Mesendoderm (in vitro differentiated cells): Measurements from ENCODE around the gene TGFBR3.

Experiments
- DNase-seq: peaks from one replicate; pipeline ENCODE4 v3.0.0; 2013
- H2AK5ac ChIP-seq: 2 replicates; pipeline ENCODE4 v1.6.1; 2013; ENCODE audit warnings: low read length, inconsistent platforms
- H2BK120ac ChIP-seq: 2 replicates; pipeline ENCODE4 v1.6.1; 2013; ENCODE audit warnings: low read depth, mild to moderate bottlenecking, low read length, moderate library complexity, mixed read lengths
- H2BK15ac ChIP-seq: replicated peaks from 2 replicates; pipeline ENCODE4 v1.6.1; 2013; ENCODE audit warnings: low read depth, mild to moderate bottlenecking, moderate library complexity
- H2BK5ac ChIP-seq: 2 replicates; pipeline ENCODE4 v1.6.1; 2013; ENCODE audit warnings: low read length, inconsistent platforms
- H3K18ac ChIP-seq: 2 replicates; pipeline ENCODE4 v1.6.1; 2013; ENCODE audit warnings: mild to moderate bottlenecking, low read length, mixed read lengths
- H3K23ac ChIP-seq: one replicate; pipeline ENCODE4 v1.6.1; 2013; ENCODE audit warnings: low read length
- H3K27ac ChIP-seq: 2 replicates; pipeline ENCODE4 v1.5.1; 2013; ENCODE audit warnings: low read depth, mild to moderate bottlenecking, inconsistent platforms, low read length, moderate library complexity
- H3K27me3 ChIP-seq: 2 replicates; pipeline ENCODE4 v1.6.1; 2013; ENCODE audit warnings: low read length, control low read depth, mild to moderate bottlenecking, inconsistent platforms; ENCODE audit not compliant: insufficient read depth, poor library complexity
- H3K36me3 ChIP-seq: 2 replicates; pipeline ENCODE4 v1.6.1; 2013; ENCODE audit warnings: low read length, inconsistent platforms; ENCODE audit not compliant: control insufficient read depth, insufficient read depth
- H3K4ac ChIP-seq: one replicate; pipeline ENCODE4 v1.6.1; 2013; ENCODE audit warnings: low read depth, mild to moderate bottlenecking, low read length, moderate library complexity
- H3K4me1 ChIP-seq: 2 replicates; pipeline ENCODE4 v1.6.1; 2013; ENCODE audit warnings: low read depth, low read length, inconsistent platforms; ENCODE audit not compliant: control insufficient read depth
- H3K4me2 ChIP-seq: 2 replicates; pipeline ENCODE4 v1.6.1; 2013; ENCODE audit warnings: low read length
- H3K4me3 ChIP-seq: 2 replicates; pipeline ENCODE4 v1.5.1; 2013; ENCODE audit warnings: mild to moderate bottlenecking, low read length
- H3K56ac ChIP-seq: one replicate; pipeline ENCODE4 v1.6.1; 2013; ENCODE audit warnings: low read length
- H3K79me1 ChIP-seq: 2 replicates; pipeline ENCODE4 v1.6.1; 2013; ENCODE audit warnings: low read length, inconsistent platforms
- H3K79me2 ChIP-seq: 2 replicates; pipeline ENCODE4 v1.6.1; 2013; ENCODE audit warnings: mild to moderate bottlenecking, low read length; ENCODE audit not compliant: control insufficient read depth, insufficient read depth
- H3K9ac ChIP-seq: 2 replicates; pipeline ENCODE4 v1.6.1; 2013; ENCODE audit warnings: low read length, inconsistent platforms
- H4K5ac ChIP-seq: one replicate; pipeline ENCODE4 v1.6.1; 2013; ENCODE audit warnings: low read length
- H4K8ac ChIP-seq: one replicate; pipeline ENCODE4 v1.6.1; 2013; ENCODE audit warnings: low read depth, mild to moderate bottlenecking, control low read depth, low read length, moderate library complexity
- WGBS: extraction: QIAGEN DNeasy Blood & Tissue Kit; methylation state at CpG from one replicate; pipeline ENCODE4 v1.1.7; 2013; ENCODE audit warnings: low lambda C conversion rate, missing lambda C conversion rate; ENCODE audit not compliant: insufficient coverage; ENCODE audit errors: extremely low coverage; 5-methylcytosine and 5-hydroxymethylcytosine counted together

Gene TGFBR3

DNA sequence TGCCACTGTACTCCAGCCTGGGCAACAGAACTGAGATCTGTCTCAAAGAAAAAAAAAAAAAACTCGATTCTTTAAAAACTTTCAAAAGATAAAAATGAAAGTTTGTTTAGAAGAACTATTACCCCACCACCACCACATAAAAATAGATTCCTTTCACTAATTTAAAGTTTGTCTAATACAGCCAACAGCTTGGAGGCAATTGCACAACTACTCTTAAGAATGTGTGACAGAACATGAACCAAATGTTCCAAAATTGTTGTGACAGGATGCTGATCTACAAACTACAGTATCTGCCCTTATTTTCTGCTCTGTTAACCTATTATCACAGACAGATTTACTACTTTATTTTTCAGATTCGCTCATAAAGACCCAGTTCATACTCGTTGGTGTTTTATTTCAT, 5.5 kb upstream of the TGFBR3 start:
- no peak overlapping the region for H3K9ac ChIP-seq
- no peak overlapping the region for H3K56ac ChIP-seq
- H2BK120ac ChIP-seq: no peak overlapping the region
- H3K27ac ChIP-seq: no peak overlapping the region
- no CpG with 5 or more reads among the region's 3 CpGs for WGBS
- no peaks in the 10 kb centered on the region for H3K36me3 ChIP-seq
- no peak overlapping the region for H3K4me2 ChIP-seq
- no peak for DNase-seq
- H4K5ac ChIP-seq: no peak overlapping the region
- no peak overlapping the region for H3K18ac ChIP-seq
- no peaks in the 10 kb centered on the region for H3K79me2 ChIP-seq
- H3K23ac ChIP-seq: no peak overlapping the region
- no peak overlapping the region for H3K4ac ChIP-seq
- H4K8ac ChIP-seq: no peak overlapping the region
- no peak overlapping the region for H2AK5ac ChIP-seq
- no peak overlapping the region for H2BK15ac ChIP-seq
- H3K27me3 ChIP-seq: no peaks in the 10 kb centered on the region
- H3K4me3 ChIP-seq: no peak overlapping the region
- no peak overlapping the region for H2BK5ac ChIP-seq
- H3K4me1 ChIP-seq: no peaks in the 10 kb centered on the region
- H3K79me1 ChIP-seq: no peaks in the 10 kb centered on the region

GRCh38 chr1:91889717-91890459, 3.9 kb upstream of the TGFBR3 start:
- no peak overlapping the region for H3K18ac ChIP-seq
- H3K9ac ChIP-seq: no peak overlapping the region
- H2BK15ac ChIP-seq: no peak overlapping the region
- H2AK5ac ChIP-seq: no peak overlapping the region
- no peaks in the 10 kb centered on the region for H3K4me1 ChIP-seq
- no peak overlapping the region for H3K4me2 ChIP-seq
- peak; percentile 18 for DNase-seq
- no peak overlapping the region for H3K23ac ChIP-seq
- H3K79me1 ChIP-seq: no peaks in the 10 kb centered on the region
- H3K27me3 ChIP-seq: peaks cover 2% of the 10 kb centered on the region
- H2BK120ac ChIP-seq: no peak overlapping the region
- no peaks in the 10 kb centered on the region for H3K36me3 ChIP-seq
- WGBS: no CpG with 5 or more reads among the region's 5 CpGs
- H3K79me2 ChIP-seq: no peaks in the 10 kb centered on the region
- H3K4me3 ChIP-seq: no peak overlapping the region
- no peak overlapping the region for H4K8ac ChIP-seq
- no peak overlapping the region for H3K27ac ChIP-seq
- no peak overlapping the region for H4K5ac ChIP-seq
- no peak overlapping the region for H3K4ac ChIP-seq
- no peak overlapping the region for H2BK5ac ChIP-seq
- H3K56ac ChIP-seq: no peak overlapping the region

DNA sequence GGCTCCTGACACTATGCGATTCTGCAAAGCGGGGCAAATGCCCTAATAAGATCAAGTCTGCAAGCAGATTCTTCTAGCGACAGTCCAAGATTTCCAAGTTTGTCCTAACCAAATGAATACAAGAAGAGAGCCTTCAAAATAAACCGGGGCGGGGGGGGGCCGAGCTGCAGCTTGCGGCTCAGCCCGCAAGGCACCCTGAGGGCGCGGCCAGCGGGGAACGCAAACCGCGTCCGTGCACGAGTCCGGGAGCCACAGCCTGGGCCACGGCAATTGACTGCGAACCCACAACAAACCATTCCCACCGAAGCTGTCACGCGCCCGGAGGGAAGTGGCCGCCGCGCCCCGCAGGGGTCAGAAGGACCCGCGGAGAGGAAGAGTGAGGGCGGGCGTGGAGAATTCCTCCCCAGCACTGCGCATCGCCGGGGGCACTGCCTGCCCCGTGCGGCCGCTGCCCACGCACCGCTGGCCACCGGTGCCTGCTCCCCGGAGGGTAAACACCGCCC, 687 bp downstream of the TGFBR3 start:
- peak overlapping the region; percentile 13 for H3K18ac ChIP-seq
- no peaks in the 10 kb centered on the region for H3K79me1 ChIP-seq
- H3K27me3 ChIP-seq: peaks cover 5% of the 10 kb centered on the region
- no peak overlapping the region for H2AK5ac ChIP-seq
- H2BK15ac ChIP-seq: no peak overlapping the region
- no peaks in the 10 kb centered on the region for H3K79me2 ChIP-seq
- H3K27ac ChIP-seq: no peak overlapping the region
- no peak overlapping the region for H3K4ac ChIP-seq
- no peak overlapping the region for H4K5ac ChIP-seq
- H3K4me1 ChIP-seq: no peaks in the 10 kb centered on the region
- H3K9ac ChIP-seq: peak overlapping the region; percentile 67
- H3K56ac ChIP-seq: peak overlapping the region; percentile 83
- H3K4me2 ChIP-seq: peak overlapping the region; percentile 87
- no peak overlapping the region for H2BK5ac ChIP-seq
- H3K23ac ChIP-seq: peak overlapping the region; percentile 97
- DNase-seq: peak; percentile 14
- no peak overlapping the region for H4K8ac ChIP-seq
- H3K4me3 ChIP-seq: peak overlapping the region; percentile 55
- H3K36me3 ChIP-seq: no peaks in the 10 kb centered on the region
- WGBS: no CpG with 5 or more reads among the region's 42 CpGs
- no peak overlapping the region for H2BK120ac ChIP-seq

DNA sequence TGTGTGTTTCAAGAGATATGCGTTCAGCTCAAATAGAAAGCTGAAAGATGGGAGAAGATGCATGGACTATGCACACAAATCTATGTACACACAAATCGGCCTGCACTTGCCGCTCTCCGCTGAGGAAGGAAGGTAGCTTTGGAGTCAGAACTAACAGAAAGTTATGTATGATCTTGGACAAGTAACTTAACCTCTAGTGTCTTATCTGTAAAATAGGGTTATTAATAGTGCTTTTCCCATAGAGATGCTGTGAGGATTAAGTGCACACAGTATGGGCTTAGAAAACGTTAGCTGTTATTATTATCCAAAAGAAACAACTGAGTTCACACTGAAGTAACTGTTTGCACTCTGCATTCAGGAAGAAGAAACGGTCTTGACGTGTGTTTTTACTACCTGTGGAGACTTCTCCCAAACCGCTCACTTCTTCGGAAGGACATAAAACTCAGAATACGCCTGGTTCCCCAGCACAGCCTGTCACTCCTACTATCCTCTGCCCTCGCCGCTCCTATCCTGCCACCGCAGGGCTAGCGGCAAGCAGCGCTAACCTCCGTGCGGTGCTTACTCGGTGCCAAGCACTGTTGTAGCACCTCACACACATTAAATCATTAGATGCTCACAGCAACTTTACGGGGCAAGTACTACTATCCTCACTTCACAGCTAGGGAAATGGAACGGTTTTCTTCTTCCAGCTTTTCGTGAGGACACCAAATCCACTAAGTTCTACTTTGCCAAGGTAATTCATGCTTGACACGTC, 1.3 kb downstream of the TGFBR3 start:
- Histone ChIP-seq H3K9ac (no peak overlapping the region), H3K79me1 (no peaks in the 10 kb centered on the region), H3K4ac (no peak overlapping the region), H3K4me3 (no peak overlapping the region), H3K27ac (no peak overlapping the region), H3K27me3 (peaks cover 5% of the 10 kb centered on the region), H3K4me2 (peak overlapping the region; percentile 87), H2BK15ac (no peak overlapping the region), H3K18ac (no peak overlapping the region), H3K4me1 (no peaks in the 10 kb centered on the region), H3K36me3 (no peaks in the 10 kb centered on the region), H4K5ac (no peak overlapping the region), H3K56ac (no peak overlapping the region), H4K8ac (no peak overlapping the region), H3K79me2 (no peaks in the 10 kb centered on the region), H3K23ac (no peak overlapping the region), H2BK120ac (no peak overlapping the region), H2AK5ac (no peak overlapping the region), H2BK5ac (no peak overlapping the region)
- no CpG with 5 or more reads among the region's 22 CpGs for WGBS
- peak; percentile 27 for DNase-seq

GRCh38 chr1:91883470-91883869, 2.5 kb downstream of the TGFBR3 start:
- Histone ChIP-seq H4K5ac (no peak overlapping the region), H3K4ac (no peak overlapping the region), H3K56ac (no peak overlapping the region), H3K23ac (no peak overlapping the region), H3K9ac (no peak overlapping the region), H3K36me3 (no peaks in the 10 kb centered on the region), H2BK5ac (no peak overlapping the region), H3K27me3 (peaks cover 5% of the 10 kb centered on the region), H3K4me3 (no peak overlapping the region), H4K8ac (no peak overlapping the region), H3K4me1 (no peaks in the 10 kb centered on the region), H3K18ac (no peak overlapping the region), H2AK5ac (no peak overlapping the region), H2BK15ac (no peak overlapping the region), H3K27ac (no peak overlapping the region), H3K4me2 (no peak overlapping the region), H3K79me2 (no peaks in the 10 kb centered on the region), H2BK120ac (no peak overlapping the region), H3K79me1 (no peaks in the 10 kb centered on the region)
- DNase-seq: no peak
- WGBS: no CpG with 5 or more reads among the region's 6 CpGs
